Osteoblast (primary cell): Measurements from ENCODE around the gene AAGAB. TPM values are rescaled to one million over a fixed set of nuclear protein-coding genes. Genes with fewer than 3 reads are reported as not detected.
"Not testable (repeated sequence)": the region's sequence is repeated elsewhere in the genome, so short reads cannot be mapped to it uniquely, and the experiment has no call there.

Source experiments
- DNase-seq: peaks from one replicate; pipeline ENCODE4 v3.0.0; 2011; ENCODE audit warnings: low spot score, mixed read lengths; ENCODE audit not compliant: insufficient read length; ENCODE audit errors: missing footprints
- H2AFZ ChIP-seq: 2 replicates; pipeline ENCODE4 v1.6.0; 2011; ENCODE audit warnings: mild to moderate bottlenecking, low read length
- H3K27ac ChIP-seq: 2 replicates; pipeline ENCODE4 v1.5.1; 2011; ENCODE audit warnings: mild to moderate bottlenecking, low read depth, low read length, moderate library complexity
- H3K27me3 ChIP-seq: 2 replicates; pipeline ENCODE4 v1.6.0; 2012; ENCODE audit warnings: mild to moderate bottlenecking, control low read depth, inconsistent platforms, low read length, moderate library complexity; ENCODE audit not compliant: insufficient read depth
- H3K36me3 ChIP-seq: 2 replicates; pipeline ENCODE4 v1.5.1; 2011; ENCODE audit warnings: mild to moderate bottlenecking, low read length, control low read depth, moderate library complexity; ENCODE audit not compliant: insufficient read depth
- H3K4me1 ChIP-seq: 2 replicates; pipeline ENCODE4 v1.5.1; 2011; ENCODE audit warnings: mild to moderate bottlenecking, low read length, control low read depth, moderate library complexity; ENCODE audit not compliant: insufficient read depth
- H3K4me2 ChIP-seq: 2 replicates; pipeline ENCODE4 v1.6.0; 2011; ENCODE audit warnings: mild to moderate bottlenecking, low read length; ENCODE audit not compliant: insufficient read depth
- H3K4me3 ChIP-seq: fragments of 200-600 bp; sonication (generic); 3 replicates; pipeline ENCODE4 v1.5.1; 2012; ENCODE audit warnings: mild to moderate bottlenecking, low read length, inconsistent platforms; ENCODE audit not compliant: insufficient read depth
- H3K79me2 ChIP-seq: 2 replicates; pipeline ENCODE4 v1.6.0; 2012; ENCODE audit warnings: mild to moderate bottlenecking, low read length, control low read depth, inconsistent platforms; ENCODE audit not compliant: insufficient read depth
- H3K9me3 ChIP-seq: 2 replicates; pipeline ENCODE4 v1.5.1; 2011; ENCODE audit warnings: low read depth, low read length, control low read depth
- H4K20me1 ChIP-seq: 2 replicates; pipeline ENCODE4 v1.6.0; 2012; ENCODE audit warnings: mild to moderate bottlenecking, low read length, control low read depth; ENCODE audit not compliant: insufficient read depth
- CTCF ChIP-seq: IDR thresholded peaks from 2 replicates; pipeline ENCODE4 v1.5.1; 2011; ENCODE audit warnings: mild to moderate bottlenecking, low read depth, low read length, moderate library complexity; ENCODE audit errors: extremely low read depth
- total RNA-seq: library from RNA; depleted of rRNA; stranded (reverse); fragments of >200 nt; gene quantifications from 2 replicates; pipeline ENCODE4 v1.2.3, GENCODE V29; 2012

Gene AAGAB
- total RNA-seq, 1 donor = 51.0 TPM

- TF ChIP-seq CTCF = no peak
- H3K9me3 ChIP-seq = no peaks in the 10 kb centered on the region
- no peak overlapping the region for H3K27ac ChIP-seq
- H3K4me1 ChIP-seq = peaks cover 18% of the 10 kb centered on the region
- H3K4me3 ChIP-seq = no peak overlapping the region
- DNase-seq = no peak
- peaks cover 58% of the 10 kb centered on the region for H3K36me3 ChIP-seq
- peaks cover 94% of the 10 kb centered on the region for H3K79me2 ChIP-seq
- H3K27me3 ChIP-seq = no peaks in the 10 kb centered on the region
- no peaks in the 10 kb centered on the region for H4K20me1 ChIP-seq
- no peak overlapping the region for H2AFZ ChIP-seq
- no peak overlapping the region for H3K4me2 ChIP-seq
Observed at GRCh38 chr15:67156834-67157233, 97.6 kb downstream of the AAGAB start.

DNA sequence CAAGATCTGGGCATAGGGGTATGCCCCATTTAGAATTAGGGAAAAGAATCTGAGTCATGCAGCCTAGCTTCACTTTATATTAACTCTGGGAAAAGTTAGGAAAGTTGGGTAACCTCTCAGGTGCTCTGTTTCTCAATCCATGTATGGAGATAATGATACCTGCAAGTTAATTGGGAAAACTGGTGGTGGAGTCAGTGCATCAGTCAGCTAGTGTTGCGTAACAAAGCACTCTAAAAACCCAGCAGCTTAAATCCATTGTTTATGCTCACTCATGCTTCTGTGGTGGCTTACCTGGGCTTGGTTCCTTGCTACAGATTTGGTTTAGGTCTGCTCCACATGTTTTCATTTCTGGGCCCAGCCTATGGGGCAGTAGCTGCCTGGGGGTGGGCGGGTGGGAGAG, 98.0 kb downstream of the AAGAB start:
- Histone ChIP-seq H3K4me3 (no peak overlapping the region), H3K79me2 (peaks cover 93% of the 10 kb centered on the region), H3K4me2 (no peak overlapping the region), H4K20me1 (no peaks in the 10 kb centered on the region), H3K4me1 (peaks cover 18% of the 10 kb centered on the region), H2AFZ (no peak overlapping the region), H3K36me3 (peaks cover 58% of the 10 kb centered on the region), H3K27me3 (no peaks in the 10 kb centered on the region), H3K9me3 (no peaks in the 10 kb centered on the region), H3K27ac (peak overlapping the region; percentile 18)
- no peak for TF ChIP-seq CTCF
- no peak for DNase-seq

GRCh38 chr15:67154249-67154648, 100.2 kb downstream of the AAGAB start:
- no peak overlapping the region for H3K4me3 ChIP-seq
- H3K4me1 ChIP-seq = peaks cover 30% of the 10 kb centered on the region
- no peaks in the 10 kb centered on the region for H4K20me1 ChIP-seq
- peak overlapping the region; percentile 26 for H3K27ac ChIP-seq
- H3K27me3 ChIP-seq = no peaks in the 10 kb centered on the region
- H3K36me3 ChIP-seq = peaks cover 58% of the 10 kb centered on the region
- no peak for DNase-seq
- H3K79me2 ChIP-seq = peaks cover 85% of the 10 kb centered on the region
- TF ChIP-seq CTCF = no peak
- no peak overlapping the region for H3K4me2 ChIP-seq
- no peaks in the 10 kb centered on the region for H3K9me3 ChIP-seq
- no peak overlapping the region for H2AFZ ChIP-seq

DNA sequence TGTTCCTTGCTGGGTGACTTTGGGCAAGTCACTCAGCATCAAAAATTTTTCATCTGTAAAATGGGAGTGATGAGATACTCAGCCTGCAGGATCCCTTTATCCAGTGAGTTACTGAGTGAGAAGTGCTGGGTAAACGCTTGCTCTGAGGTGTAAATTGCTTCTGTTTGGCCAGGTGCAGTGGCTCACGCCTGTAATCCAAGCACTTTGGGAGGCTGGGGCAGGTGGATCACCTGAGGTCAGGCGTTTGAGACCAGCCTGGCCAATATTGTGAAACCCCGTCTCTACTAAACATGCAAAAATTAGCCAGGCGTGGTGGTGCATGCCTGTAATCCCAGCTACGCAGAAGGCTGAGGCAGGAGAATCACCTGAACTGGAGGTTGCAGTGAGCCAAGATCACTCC, 101.4 kb downstream of the AAGAB start:
- H3K9me3 ChIP-seq, H3K27me3 ChIP-seq, DNase-seq, H3K4me2 ChIP-seq, H3K4me3 ChIP-seq, H2AFZ ChIP-seq, H4K20me1 ChIP-seq: not testable (repeated sequence)
- peaks cover 52% of the 10 kb centered on the region for H3K36me3 ChIP-seq
- H3K79me2 ChIP-seq = peaks cover 86% of the 10 kb centered on the region
- peak overlapping the region; percentile 100 for H3K27ac ChIP-seq
- peaks cover 42% of the 10 kb centered on the region for H3K4me1 ChIP-seq
